Activated CD8-positive, alpha-beta T cell treated with anti-CD3 and anti-CD28 coated beads for 36 hours (primary cell): Measurements from ENCODE around the gene RGR. TPM values are rescaled to one million over a fixed set of nuclear protein-coding genes. Genes with fewer than 3 reads are reported as not detected.

Experiments used
- ATAC-seq: fragments of 200-7000 bp; cut with Tn5 transposase; one replicate; pipeline ENCODE4 v1.10.0; 2021; ENCODE audit warnings: mild to moderate bottlenecking, moderate library complexity
- CTCF ChIA-PET: fragments of 350-600 bp; sonication (Branson Sonifier 250); formaldehyde crosslinking; loops from one replicate; lab custom pipeline; 2021; ENCODE audit warnings: antibody characterized with exemption; lab: Charles Lee
- POLR2A ChIA-PET: fragments of 350-600 bp; sonication (Branson Sonifier 250); formaldehyde crosslinking; loops from one replicate; lab custom pipeline; 2021; ENCODE audit warnings: antibody characterized with exemption; lab: Charles Lee
- DNase-seq: peaks from one replicate; pipeline ENCODE4 v3.0.0-alpha.2; 2020
- H3K27ac Mint-ChIP-seq: one replicate; pipeline ENCODE4 v1.8.0; 2021; ENCODE audit warnings: mild to moderate bottlenecking, mixed read lengths
- H3K27me3 Mint-ChIP-seq: one replicate; pipeline ENCODE4 v1.8.0; 2021; ENCODE audit warnings: mixed read lengths
- H3K36me3 Mint-ChIP-seq: one replicate; pipeline ENCODE4 v1.8.0; 2021; ENCODE audit warnings: low read depth, mixed read lengths
- H3K4me1 Mint-ChIP-seq: one replicate; pipeline ENCODE4 v1.8.0; 2021; ENCODE audit warnings: low read depth, mixed read lengths
- H3K4me3 Mint-ChIP-seq: one replicate; pipeline ENCODE4 v1.8.0; 2021; ENCODE audit warnings: mild to moderate bottlenecking, moderate library complexity, mixed read lengths
- H3K9me3 Mint-ChIP-seq: one replicate; pipeline ENCODE4 v1.8.0; 2021; ENCODE audit warnings: mixed read lengths
- CTCF ChIP-seq: fragments of 200-600 bp; IDR thresholded peaks from one replicate; pipeline ENCODE4 v1.8.0; 2022; ENCODE audit warnings: antibody characterized with exemption, mild to moderate bottlenecking
- intact Hi-C: fragments of 100-400 bp; cut with micrococcal nuclease; formaldehyde crosslinking; loops from one replicate; pipeline ENCODE4 v1.10.0; 2022
- total RNA-seq, 2 experiments: library from RNA; stranded (reverse); gene quantifications; one replicate each; pipeline ENCODE4 v1.2.3, GENCODE V29; 2021

Gene RGR
- total RNA-seq, 2 experiments from 2014 or later: not detected

- H3K9me3 Mint-ChIP-seq: no peaks in the 10 kb centered on the region
- no peak for DNase-seq
- ChIA-PET CTCF (interaction anchor here (0.7 to 3.9 kb wide), 15 partner anchors 10 to 114 kb away, joined by 3 to 71 read pairs (median 5); no protein-coding TSS in a partner anchor), POLR2A (interaction anchor here (0.6 kb wide), 1 partner anchor 162 kb away, joined by 3 read pairs; no protein-coding TSS in a partner anchor)
- no peaks in the 10 kb centered on the region for H3K4me1 Mint-ChIP-seq
- no peak overlapping the region for H3K27ac Mint-ChIP-seq
- peaks cover 3% of the 10 kb centered on the region for H3K27me3 Mint-ChIP-seq
- no peak for ATAC-seq
- no peaks in the 10 kb centered on the region for H3K36me3 Mint-ChIP-seq
- no peak overlapping the region for H3K4me3 Mint-ChIP-seq
- TF ChIP-seq CTCF: no peak
- intact Hi-C loops: loop anchor here (5.0 kb wide), 2 partner anchors 47 to 57 kb away; no protein-coding TSS in a partner anchor
Measured at GRCh38 chr10:84204610-84205009, 40.2 kb upstream of the RGR start.

DNA sequence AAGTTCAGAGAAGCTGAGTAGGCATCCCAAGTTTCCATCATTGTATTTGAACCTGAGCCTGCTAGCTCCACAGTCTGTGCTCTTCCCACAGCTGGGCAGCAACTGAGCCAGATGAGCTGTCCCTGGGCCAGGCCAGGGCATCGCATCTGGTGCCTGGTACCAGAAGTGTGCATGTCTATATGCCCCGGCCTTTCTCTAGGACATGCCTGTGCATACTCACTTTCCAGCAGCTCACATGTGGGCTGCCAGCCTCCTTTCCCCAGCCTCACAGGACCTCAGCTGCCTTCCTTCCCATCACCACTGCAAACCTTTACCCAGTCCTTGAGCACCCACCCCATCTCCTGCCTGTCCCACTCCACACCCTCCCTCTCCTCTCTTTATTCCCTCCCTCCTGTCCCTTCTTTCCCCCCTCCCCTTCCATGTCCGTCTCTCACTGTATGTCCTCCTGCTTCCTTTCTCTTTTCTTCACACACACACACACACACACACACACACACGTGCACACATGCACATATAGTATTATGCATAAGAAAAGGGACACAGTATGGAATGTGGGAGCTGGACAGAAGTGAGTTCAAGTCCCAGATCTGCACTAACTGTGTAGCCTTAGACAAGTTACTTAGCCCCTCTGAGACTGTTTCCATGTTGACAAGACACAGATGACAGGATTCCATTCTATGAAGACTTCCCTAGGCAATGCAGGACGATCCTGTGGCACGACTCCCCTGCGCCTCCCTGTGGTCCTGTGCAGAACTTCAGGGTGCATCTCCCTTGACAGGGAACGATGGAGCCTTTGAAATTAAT lies 39.6 kb upstream of the RGR start:
- ATAC-seq (peak; percentile 98), DNase-seq (peak; percentile 84)
- POLR2A ChIA-PET: interaction anchor here (0.6 kb wide), 2 partner anchors 18 to 161 kb away, joined by 3 read pairs; no protein-coding TSS in a partner anchor
- intact Hi-C loops: loop anchor here (5.0 kb wide), 1 partner anchor 58 kb away; no protein-coding TSS in a partner anchor
- Mint-ChIP-seq H3K9me3 (no peaks in the 10 kb centered on the region), H3K27me3 (peaks cover 3% of the 10 kb centered on the region), H3K4me1 (no peaks in the 10 kb centered on the region), H3K36me3 (no peaks in the 10 kb centered on the region), H3K4me3 (no peak overlapping the region), H3K27ac (no peak overlapping the region)
- peak; percentile 79 for TF ChIP-seq CTCF
- CTCF ChIA-PET: interaction anchor here (0.7 to 3.9 kb wide), 20 partner anchors 10 to 332 kb away, joined by 3 to 71 read pairs (median 4); no protein-coding TSS in a partner anchor

- Mint-ChIP-seq H3K4me3 (no peak overlapping the region), H3K9me3 (no peaks in the 10 kb centered on the region), H3K27me3 (peaks cover 3% of the 10 kb centered on the region), H3K27ac (no peak overlapping the region), H3K36me3 (no peaks in the 10 kb centered on the region), H3K4me1 (no peaks in the 10 kb centered on the region)
- DNase-seq: no peak
- ChIA-PET CTCF (interaction anchor here (0.5 to 3.9 kb wide), 17 partner anchors 10 to 1914 kb away, joined by 3 to 71 read pairs (median 4); no protein-coding TSS in a partner anchor), POLR2A (interaction anchor here (0.6 kb wide), 1 partner anchor 19 kb away, joined by 3 read pairs; no protein-coding TSS in a partner anchor)
- intact Hi-C loops: loop anchor here (5.0 kb wide), 1 partner anchor 59 kb away; no protein-coding TSS in a partner anchor
- no peak for ATAC-seq
- TF ChIP-seq CTCF: no peak
Measured at GRCh38 chr10:84205853-84206525, 38.9 kb upstream of the RGR start.

GRCh38 chr10:84208023-84208422 lies 36.8 kb upstream of the RGR start:
- Mint-ChIP-seq H3K27ac (no peak overlapping the region), H3K4me1 (no peaks in the 10 kb centered on the region), H3K27me3 (peaks cover 3% of the 10 kb centered on the region), H3K4me3 (no peak overlapping the region), H3K9me3 (no peaks in the 10 kb centered on the region), H3K36me3 (no peaks in the 10 kb centered on the region)
- ChIA-PET CTCF (interaction anchor here (2.0 to 2.5 kb wide), 2 partner anchors 60 to 67 kb away, joined by 10 to 24 read pairs; no protein-coding TSS in a partner anchor), POLR2A (no interaction called here)
- DNase-seq (no peak), ATAC-seq (no peak)
- intact Hi-C loops: loop anchor here (5.0 kb wide), 1 partner anchor 61 kb away; no protein-coding TSS in a partner anchor
- TF ChIP-seq CTCF: no peak
